NCI-H1436 treated with DMSO at 0.1 percent for 48 hours (cell line): Measurements from ENCODE around the gene MAPKAPK2.
A peak's percentile ranks its signal among the peaks of the same experiment; 100 is the strongest.

Experiments
- DNase-seq: peaks from one replicate; lab custom pipeline; 2025; lab: John Stamatoyannopoulos, UW

MAPKAPK2 gene

GRCh38 chr1:206704226-206704625 lies 19.5 kb downstream of the MAPKAPK2 start:
- no peak for DNase-seq

- DNase-seq = peak; percentile 39
Measured at GRCh38 chr1:206705191-206705590, 20.5 kb downstream of the MAPKAPK2 start.

GRCh38 chr1:206705726-206706297 lies 21.1 kb downstream of the MAPKAPK2 start:
- no peak for DNase-seq

DNA sequence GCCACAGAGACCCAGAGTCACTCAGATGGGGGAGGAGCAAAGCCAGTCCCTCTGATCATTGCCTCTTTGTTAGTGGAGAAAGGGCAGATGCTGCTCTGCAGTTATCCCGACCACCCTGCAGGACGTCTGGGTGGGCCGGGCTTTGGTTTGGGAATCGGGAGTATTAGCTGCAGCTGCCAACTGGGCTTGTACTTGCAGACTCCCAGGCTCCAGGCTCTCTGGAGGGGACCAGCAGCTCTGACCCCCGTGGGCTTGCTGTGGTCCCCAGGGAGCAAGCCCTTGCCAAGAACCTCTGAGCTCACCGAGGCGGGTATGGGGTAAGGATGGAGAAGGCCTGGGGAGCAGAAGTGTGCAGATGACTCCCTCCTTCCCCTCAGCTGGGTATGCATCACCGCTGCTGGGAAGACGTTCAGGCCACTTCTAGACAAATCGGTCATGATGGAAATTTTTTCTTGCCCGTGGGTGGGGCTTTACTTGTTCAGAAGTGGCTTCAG lies 21.6 kb downstream of the MAPKAPK2 start:
- DNase-seq = no peak

- no peak for DNase-seq
Measured at GRCh38 chr1:206706806-206707366, 22.2 kb downstream of the MAPKAPK2 start.

DNA sequence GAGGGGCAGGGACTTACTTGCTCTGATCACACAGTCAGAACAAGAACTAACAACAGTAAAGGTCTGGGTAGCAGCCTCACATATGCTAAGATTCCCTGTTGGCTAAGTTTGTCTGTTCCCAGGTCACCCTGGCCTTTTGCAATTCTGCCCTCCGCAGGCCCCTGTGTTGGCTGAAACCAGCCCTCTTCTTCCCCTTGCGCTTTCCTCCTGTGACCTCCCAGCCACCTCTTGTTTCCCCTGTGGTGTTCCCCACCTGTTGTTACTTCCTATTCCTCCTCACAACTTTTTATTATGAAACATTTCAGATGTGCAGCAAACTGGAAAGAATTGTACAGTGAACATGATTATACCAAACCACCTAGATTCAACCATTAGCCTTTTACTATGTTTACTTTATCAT lies 23.4 kb downstream of the MAPKAPK2 start:
- DNase-seq = no peak

DNA sequence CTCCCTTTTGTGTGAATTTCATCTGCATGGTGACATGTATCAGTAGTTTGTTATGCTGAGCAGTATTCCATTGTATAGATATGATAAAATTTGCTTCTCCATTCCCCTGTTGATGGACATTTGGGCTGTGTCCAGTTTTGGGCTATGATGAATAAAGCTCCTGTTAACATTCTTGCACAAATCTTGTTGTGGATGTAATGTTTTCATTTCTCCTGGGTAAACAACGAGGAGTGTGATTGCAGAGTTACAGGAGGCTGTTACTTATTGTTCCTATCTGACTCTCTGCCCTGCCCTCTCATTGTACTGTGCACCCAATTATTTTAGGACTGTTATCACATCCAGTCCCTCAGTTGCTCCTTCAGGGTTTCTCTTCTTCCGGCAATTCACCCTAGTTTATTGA lies 24.2 kb downstream of the MAPKAPK2 start:
- no peak for DNase-seq

GRCh38 chr1:206709322-206709721 lies 24.6 kb downstream of the MAPKAPK2 start:
- DNase-seq = no peak

DNA sequence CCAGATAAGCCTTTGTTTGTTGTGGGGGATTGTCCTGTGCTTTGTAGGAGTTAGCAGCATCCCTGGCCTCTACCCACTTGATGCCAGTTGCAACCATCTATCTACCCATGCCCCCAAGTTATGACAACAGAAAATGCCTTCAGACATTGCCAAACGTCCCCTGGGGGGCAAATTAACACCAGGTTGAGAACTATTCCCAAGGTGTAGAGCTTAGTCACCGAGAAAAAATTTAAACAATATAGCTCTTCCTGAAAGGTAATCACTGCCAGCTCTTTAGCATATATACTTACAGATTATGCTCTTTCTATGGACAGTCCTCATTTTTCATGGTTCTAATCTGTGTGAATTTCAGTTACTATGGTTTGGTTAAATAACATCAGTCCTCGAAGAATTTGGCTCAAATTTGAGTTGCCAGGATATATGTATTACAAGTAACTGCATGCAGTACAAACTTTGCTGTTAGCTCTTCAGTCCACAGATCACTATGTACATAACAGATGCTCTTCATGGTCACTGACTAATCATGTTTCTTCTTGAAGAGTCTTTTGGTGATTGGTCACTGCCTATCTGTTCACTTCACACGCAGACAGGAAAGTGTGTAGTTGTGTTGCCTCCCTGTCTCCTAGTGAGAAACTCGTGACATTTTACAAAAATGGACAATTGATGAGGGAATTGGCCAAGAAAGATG lies 25.2 kb downstream of the MAPKAPK2 start:
- no peak for DNase-seq

GRCh38 chr1:206710460-206710823 lies 25.7 kb downstream of the MAPKAPK2 start:
- DNase-seq = no peak

GRCh38 chr1:206713070-206713469 lies 28.4 kb downstream of the MAPKAPK2 start:
- no peak for DNase-seq

GRCh38 chr1:206713910-206714312 lies 29.2 kb downstream of the MAPKAPK2 start:
- no peak for DNase-seq

DNA sequence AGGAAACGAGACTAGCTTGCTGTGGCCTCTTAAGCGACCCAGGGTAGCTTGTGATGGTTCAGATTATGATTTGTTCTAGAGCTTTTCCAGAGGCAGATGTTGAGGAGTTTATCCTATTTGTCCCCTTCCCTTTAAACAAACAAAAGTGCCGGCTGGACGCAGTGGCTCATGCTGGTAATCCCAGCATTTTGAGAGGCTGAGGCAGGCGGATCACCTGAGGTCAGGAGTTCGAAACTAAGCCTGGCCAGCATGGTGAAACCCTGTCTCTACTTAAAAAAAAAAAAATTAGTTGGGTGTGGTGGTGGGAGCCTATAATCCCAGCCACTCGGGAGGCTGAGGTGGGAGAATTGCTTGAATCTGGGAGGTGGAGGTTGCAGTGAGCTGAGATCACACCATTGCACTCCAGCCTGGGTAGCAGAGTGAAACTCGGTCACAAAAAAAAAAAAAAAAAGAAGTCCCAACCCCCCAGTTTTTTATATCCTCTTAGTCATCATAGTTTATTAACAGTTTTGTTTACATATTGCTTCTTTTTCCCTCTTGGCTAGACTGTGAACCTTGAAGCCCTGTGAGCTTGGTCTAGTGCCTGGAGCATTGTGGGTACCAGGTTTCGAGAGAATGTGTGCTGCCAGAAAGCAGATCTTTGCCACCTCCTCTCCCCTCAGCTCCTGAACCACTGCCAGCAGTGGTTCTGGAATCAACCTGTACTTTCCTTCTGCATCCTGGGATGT lies 29.8 kb downstream of the MAPKAPK2 start:
- DNase-seq = no peak

DNA sequence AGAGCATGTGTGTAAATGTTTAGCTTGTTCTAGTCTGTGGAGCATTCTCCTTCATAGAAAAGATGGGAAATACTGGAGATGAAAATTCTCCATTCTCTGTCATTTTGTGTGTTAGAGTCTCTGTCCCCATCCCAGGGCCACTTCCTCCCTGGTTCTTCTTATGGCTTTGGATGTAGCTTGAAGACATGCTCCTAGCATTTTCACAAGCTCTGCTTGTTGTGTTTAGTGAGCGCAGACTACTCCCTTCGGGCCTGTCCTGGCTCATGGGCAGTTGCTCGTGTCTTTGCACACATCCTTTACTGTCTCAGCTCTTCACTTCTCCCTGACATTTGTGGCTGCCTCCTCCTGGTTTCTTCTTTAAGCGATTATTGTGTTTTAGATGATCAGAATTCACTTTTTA lies 30.4 kb downstream of the MAPKAPK2 start:
- DNase-seq = no peak

DNA sequence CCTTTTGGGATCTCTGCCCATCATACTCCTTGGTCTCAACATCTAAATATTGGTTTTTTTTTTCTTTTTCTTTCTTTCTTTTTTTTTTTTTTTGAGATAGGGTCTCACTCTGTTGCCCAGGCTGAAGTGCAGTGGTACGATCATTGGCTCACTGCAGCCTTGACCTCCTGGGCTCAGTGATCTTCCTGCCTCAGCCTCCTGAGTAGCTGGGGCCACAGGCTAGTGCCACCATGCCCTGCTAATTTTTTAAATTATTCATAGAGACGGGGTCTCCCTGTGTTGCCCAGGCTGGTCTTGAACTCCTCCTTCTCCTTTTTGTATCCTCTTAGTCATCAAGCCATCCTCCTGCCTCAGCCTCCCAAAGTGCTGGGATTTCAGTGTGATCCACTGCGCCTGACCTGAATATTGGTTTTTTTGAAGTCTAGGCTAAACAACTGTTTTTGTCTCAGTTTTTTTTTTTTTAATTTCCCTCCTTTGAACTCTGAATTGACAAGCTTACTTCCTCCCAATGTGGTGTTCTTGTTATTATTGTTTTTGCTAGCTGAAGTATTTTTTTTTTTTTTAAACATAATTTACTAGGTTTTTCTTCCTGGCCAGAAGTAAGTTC lies 30.9 kb downstream of the MAPKAPK2 start:
- no peak for DNase-seq

DNA sequence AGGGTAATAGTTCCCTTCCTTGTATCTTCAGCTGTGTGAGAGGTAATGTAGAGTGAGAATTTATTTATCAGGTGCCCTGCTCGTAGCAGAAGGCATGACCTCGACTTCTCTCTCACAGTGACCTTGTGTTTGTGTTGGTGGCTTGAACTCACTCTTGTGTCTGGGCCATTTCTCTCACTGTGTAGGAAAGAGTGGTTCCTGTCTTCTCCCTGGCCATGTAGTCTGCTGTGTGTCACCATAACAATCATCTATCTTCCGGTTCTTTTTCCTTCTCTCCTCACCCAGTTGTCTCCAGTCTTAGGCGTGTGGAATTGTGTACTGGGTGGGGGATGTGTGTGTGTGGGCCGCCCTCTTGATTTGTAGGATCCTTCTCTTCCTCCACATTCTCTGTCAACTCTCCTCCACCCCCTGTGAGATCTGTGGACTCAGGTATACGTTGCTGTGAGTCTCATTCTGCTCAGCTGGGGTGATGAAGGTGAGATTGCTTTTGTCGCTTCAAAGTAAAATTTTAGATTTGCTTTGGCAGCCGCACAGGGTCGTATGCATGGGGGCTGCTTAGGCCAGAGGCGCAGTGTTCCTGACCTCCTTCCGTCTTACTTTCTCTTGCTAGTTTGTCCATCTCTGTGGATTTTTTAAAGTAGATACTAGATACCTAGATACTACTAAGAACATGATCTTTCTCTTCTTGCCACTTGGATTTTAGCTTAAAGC lies 31.6 kb downstream of the MAPKAPK2 start:
- no peak for DNase-seq

DNA sequence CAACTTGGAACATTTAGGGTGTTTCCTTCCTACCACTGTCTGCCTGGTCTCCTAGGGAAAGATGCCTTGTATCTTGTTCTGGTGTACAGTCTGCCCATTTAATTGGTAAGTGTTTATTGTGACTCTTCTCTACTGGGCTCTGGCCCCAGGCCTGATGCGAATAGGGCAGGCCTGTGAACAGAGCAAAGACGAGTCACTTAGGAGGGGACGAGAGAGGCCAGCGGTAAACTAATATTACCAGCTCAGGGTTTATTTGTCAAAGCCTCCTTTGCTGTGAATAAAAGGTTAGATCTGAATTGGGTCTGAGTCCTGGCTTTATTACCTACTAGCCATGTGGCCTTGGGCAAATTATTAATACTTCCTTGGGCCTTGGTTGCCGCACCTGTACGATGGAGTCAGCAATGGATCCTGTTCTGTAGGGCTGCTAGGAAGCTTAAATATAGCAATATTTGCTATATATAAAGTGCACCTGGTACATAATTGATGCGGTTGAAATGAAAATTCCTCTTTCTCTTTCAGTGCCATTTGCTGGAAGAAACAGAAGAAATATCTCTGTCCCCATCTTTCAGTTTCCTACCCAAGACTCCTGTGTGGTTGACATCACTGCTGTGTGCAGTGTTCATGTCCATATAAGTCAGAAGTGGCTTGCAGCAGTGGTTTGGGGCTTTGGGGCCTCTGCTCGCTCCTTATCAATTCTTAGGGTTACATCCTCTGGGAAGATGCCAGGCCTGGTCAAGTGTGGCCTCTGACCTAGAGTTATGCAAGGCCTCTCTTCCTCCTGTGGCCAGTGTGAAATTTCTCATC lies 32.4 kb downstream of the MAPKAPK2 start:
- no peak for DNase-seq

GRCh38 chr1:206717674-206717989 lies 32.9 kb downstream of the MAPKAPK2 start:
- DNase-seq = no peak

DNA sequence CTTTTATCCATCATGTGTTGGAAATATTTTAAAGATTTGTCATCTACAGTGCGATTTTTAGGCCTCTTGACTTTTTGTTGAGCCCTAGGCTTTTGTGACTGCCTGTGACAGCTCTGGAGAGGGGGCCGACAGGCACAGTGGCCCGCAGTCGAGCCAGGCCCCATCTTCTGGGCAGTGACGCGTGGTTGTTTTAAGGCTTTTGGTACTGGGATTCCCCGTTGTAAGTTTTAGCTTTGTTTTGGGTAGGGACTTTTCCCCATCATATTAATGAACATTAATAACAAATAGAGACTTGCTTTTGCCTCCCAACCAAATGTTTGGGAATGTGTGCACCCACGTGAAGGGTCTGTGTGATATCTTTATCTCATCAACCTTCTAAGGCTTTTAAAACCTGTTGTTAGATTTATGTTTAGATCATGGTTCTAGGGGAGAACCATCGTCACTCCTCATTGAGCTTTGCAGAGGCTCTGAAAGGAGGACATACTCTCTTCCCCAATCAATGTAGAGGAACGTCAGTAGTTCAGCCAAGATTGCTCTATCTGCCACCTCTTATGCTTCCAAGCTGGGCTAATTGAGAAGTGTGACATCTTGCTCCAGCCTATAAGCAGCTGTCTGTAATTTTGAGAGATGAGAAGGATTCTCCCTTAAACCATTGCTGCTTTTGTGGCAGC lies 34.6 kb downstream of the MAPKAPK2 start:
- DNase-seq = no peak

GRCh38 chr1:206721454-206721853 lies 36.7 kb downstream of the MAPKAPK2 start:
- DNase-seq = no peak
